Activated CD4-positive, alpha-beta T cell treated with anti-CD3 and anti-CD28 coated beads, Interleukin-2, amount 50 U/mL, for 16 hours (primary cell): ENCODE measurements around the gene BMI1.
A peak's percentile ranks its signal among the peaks of the same experiment; 100 is the strongest.
"Not testable (repeated sequence)": the region's sequence is repeated elsewhere in the genome, so short reads cannot be mapped to it uniquely, and the experiment has no call there.

ENCODE experiments used
- DNase-seq: peaks from one replicate; pipeline ENCODE4 v3.0.0-alpha.2; 2020

BMI1 gene

DNA sequence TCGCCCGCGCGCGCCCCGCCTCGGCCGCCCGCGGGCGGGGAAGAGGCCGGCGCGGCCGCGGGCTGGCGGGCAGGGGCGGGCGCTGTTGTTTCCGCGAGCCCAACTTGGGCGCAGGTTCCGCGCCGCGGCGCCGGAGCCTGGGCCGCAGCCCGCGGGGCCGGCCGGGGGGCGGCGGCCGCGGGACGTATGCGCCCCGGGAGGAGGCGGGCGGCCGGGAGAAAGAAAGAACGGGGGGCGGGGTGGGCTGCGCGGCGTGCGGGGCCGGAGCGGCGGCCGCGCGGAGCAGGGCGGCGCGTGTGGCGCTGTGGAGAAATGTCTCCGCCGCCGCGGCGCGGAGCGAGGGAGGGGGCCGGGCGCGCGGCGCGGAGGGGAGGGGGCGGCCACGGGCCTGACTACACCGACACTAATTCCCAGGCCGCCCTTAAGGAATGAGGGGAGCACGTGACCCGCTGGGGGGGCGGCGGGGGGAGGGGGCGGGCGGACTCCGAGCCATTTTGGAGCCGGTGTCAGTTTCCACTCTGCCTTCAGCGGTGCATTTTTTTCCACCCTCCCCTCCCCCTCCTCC lies at the start of gene BMI1:
Gene BMI1 (plus strand): TSS at position 509 of the 565 bp plus-strand sequence. CDS start 5,351 bp downstream, outside the sequence.
- peak; percentile 72 for DNase-seq

DNA sequence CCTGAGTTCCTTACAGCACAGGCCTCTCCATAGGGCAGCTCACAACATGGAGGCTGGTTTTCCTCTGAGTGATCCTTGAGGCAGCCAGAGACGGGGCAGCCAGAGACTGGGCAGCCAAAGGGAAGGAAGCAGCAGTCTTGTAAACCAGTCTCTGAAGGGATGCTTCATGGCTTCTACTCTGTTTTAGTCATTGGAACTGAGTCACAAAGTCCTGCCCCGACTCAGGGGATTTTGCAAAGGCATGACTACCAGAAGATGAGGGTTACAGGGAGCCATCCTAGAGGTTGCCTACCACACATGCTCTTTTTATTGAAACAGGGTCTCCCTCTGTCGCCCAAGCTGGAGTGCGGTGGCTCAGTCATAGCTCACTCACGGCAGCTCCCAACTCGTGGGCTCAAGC lies 49.1 kb upstream of the BMI1 start:
- no peak for DNase-seq

GRCh38 chr10:22278441-22278782 lies 42.5 kb upstream of the BMI1 start:
- DNase-seq, result no peak

DNA sequence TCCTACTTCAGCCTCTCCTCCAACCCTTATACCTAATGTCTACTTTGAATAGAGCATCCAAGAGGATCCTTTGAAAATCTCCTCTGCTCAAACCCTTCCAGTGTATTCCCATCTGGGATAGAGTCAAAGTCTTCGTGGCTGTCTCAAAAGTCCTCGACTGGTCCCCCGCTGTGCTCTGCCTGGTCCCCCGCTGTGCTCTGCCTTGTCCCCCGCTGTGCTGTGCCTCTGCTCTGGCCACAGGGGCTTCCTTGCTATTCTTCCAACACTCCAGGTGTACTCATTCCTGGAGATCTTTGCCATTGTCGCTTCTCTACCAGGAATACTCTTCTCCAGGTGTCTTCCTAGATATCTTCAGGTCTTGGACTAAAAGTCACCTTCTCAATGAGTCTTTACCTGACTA lies 40.8 kb upstream of the BMI1 start:
- no peak for DNase-seq

DNA sequence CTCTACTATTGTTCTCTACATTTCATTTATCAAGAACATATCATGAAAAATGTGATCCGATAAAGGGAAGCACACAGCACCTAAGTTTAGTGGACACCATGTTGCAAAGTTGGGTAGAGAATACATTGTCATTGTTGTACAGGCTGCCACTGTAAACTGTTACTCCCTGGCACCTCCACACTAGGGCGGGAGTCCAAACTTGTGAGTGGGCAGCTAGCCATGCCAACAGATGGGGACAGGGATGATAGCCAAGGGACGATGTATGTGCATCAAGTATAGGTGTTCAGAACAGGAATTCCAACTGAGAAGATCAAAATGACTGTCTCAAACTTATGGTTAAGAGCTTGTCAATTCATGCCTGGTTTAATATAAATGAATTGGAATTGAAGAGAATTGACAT lies 35.8 kb upstream of the BMI1 start:
- no peak for DNase-seq

DNA sequence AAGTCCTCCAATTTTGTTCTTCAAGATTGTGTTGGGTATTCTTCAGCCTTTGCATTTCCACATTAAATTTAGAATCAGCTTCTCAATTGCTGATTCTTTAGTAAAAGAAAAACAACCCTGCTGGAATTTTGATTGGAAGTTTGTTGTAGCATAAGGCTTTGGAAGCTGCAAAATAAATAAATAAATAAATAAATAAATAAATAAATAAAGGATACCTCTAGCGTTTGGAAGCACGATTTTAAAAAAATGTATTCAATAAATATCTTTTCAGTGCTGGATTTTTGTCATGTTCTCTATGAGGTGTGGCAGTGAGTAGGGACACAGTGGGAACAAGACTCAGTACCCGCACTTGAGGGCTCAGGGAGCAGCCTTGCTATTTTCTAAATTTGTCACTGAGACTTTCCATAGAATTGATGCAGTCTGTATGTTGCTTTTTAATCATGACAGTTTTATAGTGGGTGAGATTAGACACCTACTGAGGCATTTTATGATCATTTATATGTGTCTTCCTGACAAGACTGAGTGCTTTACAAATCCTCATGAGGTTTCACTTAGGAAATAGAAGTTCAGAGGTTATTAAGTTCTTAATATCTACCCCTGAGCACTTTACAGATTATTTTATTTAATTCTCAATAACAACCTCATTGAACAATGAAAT lies 27.0 kb upstream of the BMI1 start:
- DNase-seq, result no peak

DNA sequence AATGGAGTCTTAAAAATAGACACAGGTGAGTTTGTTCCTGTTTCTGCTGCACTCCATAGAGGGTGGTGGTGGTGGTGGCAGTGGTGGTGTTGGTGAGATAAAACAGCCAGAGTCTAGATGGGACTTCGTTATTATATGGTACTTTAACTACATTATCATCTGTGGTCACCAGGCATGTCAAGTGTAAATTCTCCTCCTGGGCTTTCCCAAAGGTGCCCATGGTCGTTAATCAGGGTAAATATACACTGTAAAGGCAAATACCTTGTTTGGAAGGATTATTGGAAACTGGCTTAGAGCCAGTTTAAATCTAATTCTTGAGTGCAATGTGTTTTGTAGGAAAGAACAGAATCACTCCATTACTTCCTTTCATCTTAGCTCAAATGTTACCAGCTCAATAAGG lies 26.2 kb upstream of the BMI1 start:
- DNase-seq, result no peak

GRCh38 chr10:22301193-22301592 lies 19.7 kb upstream of the BMI1 start:
- DNase-seq, result no peak

GRCh38 chr10:22303461-22303860 lies 17.4 kb upstream of the BMI1 start:
- no peak for DNase-seq

GRCh38 chr10:22305721-22306120 lies 15.2 kb upstream of the BMI1 start:
- no peak for DNase-seq

GRCh38 chr10:22308390-22308789 lies 12.5 kb upstream of the BMI1 start:
- peak; percentile 92 for DNase-seq

DNA sequence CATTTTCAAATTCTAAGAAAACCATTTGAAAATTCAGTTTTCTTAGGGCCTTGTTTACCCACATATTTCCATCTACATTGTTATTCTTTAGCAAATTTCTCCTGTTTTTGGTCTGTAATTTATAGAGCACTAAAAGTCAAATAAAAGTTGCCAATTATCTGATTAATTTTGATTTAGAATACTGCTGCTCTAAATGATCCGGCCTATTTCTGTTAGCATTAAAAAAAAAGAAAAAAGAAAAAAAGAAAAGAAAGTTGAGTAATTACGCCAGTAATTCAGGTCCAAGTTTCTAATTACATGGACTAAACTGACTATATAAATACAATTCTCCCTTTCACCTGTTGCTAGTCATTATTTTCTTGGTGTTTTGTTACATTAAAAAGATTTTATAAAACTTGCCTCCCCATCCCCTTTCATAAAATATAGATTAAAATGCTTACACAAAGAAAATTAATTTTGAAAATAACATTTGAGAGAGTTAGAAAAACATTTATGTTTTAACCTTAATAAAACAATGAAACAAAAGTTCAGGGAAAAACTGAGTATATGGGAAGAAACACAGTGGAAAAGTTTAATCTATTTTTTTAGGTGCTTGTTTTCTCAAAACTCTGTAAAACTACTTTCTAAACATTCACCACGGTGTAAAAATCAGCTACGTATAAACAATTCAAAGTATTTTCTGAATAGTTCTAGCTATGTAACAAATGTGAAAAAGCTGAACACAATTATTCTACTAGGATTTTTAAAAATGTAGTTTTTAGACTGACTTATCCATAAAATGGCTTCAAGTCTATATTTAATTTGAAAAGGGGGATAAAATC lies 11.5 kb upstream of the BMI1 start:
- DNase-seq, result no peak

DNA sequence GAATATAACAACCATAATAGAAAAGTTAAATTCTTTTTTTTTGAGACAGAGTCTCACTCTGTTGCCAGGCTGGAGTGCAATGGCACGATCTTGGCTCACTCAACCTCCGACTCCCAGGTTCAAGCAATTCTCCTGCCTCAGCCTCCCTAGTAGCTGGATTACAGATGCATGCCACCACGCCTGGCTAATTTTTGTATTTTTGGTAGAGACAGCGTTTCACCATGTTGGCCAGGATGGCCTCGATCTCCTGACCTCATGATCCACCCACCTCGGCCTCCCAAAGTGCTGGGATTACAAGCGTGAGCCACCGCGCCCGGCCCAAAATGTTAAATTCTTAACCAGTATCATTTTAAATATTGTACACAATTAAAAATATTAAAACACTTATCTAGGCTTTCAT lies 10.9 kb upstream of the BMI1 start:
- DNase-seq, result not testable (repeated sequence)

DNA sequence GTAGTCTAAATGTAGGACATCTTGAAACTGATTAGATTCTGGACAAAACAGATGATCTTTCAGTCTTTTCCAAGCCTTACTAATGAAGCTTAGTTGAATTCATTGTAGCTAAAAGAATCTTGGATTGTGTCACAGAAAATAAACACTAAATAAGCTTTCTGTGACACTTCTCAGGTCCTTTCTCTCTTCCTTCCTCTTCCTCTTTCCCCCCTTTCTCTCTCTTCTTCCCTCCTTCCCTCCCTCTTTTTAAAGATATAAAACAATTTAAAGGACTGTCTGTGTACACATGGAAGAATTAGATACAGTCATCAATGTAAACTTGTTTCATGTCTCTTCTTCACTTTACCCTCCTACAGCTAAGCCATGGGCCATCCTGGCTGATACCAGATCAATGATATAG lies 10.0 kb upstream of the BMI1 start:
- DNase-seq, result no peak

GRCh38 chr10:22314852-22315251 lies 6.0 kb upstream of the BMI1 start:
- DNase-seq, result peak; percentile 62

DNA sequence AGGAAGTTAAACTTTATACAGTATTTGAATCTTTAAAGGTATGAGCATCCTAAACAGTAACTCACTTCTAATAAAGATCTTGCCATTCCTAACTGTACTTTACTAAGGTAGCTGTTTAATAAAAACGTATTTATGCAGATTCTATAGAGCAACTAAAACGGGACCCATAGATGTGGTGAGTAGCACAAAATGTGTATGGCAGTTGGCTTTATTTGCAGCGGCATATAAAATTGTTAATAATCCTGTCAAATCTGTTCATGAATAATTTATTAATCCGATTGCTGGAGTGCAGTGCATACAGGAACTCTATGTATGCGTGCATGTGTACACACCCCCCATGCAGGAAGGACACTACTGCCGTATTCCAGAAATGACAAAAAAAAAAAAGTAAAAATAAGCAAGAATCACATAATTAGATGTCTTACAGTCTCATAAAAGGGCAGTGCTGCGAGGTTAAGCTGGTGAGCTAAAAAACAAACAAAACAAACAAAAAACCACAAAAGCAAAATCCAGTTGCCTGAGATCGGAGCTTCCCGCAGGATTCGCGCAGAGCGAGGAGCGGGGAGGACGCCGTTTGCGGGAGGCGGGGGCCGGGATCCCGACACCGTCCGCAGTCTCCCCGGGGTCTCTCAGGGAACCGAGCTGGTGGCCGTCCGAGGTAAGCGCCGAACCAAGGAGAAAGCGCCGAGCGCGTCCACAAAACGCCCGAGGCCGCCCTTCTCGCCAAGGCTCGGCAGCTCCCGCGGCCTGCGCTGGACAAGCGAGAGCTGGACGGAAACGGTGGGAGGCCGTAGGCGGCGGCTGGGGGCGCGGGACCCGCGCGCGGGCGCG lies 5.2 kb upstream of the BMI1 start:
- DNase-seq, result no peak

- DNase-seq, result peak; percentile 81
Observed at GRCh38 chr10:22316286-22317075, 4.4 kb upstream of the BMI1 start, which contains the start of gene COMMD3. Gene COMMD3, plus strand, starts transcription at chr10:22316388. Its CDS starts 30 bp downstream, at chr10:22316418.

DNA sequence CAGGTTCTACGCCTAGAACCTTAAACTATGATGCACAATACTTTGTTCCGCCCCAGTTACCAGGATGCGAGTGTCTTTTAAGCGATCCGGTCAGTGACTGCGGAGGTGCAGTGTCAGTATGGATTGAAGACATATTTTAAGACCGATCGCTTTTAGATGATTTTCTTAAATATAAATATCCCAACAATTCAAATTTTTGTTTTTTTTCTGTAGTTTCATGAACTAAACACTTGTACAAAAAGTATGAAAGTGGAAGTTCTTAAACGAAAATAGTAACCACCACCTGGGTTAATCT lies 3.9 kb upstream of the BMI1 start:
- DNase-seq, result no peak

- DNase-seq, result no peak
Observed at GRCh38 chr10:22317771-22318565, 2.9 kb upstream of the BMI1 start.

- no peak for DNase-seq
Observed at GRCh38 chr10:22318772-22319171, 2.1 kb upstream of the BMI1 start.

DNA sequence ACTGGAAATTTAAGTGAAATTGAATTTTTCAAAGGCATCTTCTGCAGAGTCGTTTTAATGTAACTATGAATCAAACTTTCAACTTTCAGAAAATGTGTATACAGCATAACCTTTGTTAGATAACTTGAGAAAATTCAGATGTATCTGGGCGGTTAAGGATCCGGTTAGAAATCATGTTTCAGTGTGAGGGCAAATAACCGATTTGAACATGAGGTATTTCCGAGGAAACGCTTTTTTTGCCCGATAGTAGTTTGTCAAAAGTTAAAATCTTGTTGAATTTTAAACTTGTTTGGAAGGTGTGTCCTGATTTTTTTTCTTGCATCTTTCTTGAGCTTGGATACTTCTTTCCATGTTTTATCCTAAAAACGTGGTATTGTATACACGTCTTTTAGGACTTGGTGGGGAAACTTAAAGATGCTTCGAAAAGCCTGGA lies 1.3 kb upstream of the BMI1 start:
- no peak for DNase-seq
